GM19438 (cell line): ENCODE results near the gene INAVA.

Experiments used
- ATAC-seq: cut with Tn5 transposase; IDR thresholded peaks from one replicate; pipeline ENCODE4 v1.9.1; 2021; ENCODE audit warnings: low read depth; ENCODE audit not compliant: unreplicated experiment

INAVA gene, protein sequence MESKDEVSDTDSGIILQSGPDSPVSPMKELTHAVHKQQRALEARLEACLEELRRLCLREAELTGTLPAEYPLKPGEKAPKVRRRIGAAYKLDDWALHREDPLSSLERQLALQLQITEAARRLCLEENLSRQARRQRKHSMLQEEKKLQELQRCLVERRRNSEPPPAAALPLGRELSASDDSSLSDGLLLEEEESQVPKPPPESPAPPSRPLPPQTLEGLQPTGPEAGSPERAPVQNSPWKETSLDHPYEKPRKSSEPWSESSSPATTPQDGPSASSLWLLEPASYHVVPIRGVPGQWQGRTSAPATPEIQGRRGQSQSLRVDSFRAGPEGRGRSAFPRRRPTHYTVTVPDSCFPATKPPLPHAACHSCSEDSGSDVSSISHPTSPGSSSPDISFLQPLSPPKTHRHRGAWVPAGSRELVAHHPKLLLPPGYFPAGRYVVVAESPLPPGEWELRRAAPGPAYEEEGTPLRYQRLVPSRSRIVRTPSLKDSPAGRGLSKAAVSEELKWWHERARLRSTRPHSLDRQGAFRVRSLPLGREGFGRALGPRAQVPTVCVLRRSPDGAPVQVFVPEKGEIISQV

DNA sequence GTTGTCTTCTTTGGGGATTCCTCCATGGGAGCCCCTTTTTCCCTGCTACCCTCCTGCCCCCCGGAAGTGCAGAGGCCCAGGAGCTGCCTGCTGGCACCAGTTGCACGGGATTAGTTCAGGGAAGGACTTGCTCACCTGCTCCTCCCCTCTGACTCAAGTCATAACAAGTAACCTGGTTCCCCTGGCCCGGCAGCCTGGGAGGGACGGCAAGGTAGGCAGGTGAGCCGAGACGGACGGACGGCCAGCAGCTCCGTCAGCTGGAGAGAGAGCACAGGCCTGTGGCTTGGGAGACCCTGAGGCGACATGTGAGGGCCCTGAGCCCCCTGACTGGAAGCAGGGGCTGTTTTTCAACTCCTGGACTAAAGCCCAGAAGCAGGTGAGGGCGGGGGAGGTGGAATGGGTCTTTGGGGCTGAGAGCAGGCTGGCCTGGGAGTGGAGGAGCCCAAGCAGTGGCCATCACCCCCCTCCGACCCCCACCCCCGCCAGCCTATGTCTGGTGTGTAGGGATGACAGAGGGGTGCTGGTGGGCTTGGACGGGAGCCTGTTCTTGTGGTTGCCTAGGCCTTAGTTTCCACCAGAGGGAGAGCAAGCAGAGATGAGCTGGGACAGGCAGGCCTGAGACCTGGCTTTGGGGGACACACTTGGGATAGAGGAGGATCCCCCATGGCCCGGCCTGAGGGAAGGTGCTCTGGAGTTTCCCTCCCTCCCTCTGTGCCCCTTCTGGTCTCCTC is at the start of gene INAVA:
INAVA (plus strand) TSS at position 189 of the 731 bp plus-strand sequence. CDS start 3,501 bp downstream, outside the sequence.
- no peak for ATAC-seq

DNA sequence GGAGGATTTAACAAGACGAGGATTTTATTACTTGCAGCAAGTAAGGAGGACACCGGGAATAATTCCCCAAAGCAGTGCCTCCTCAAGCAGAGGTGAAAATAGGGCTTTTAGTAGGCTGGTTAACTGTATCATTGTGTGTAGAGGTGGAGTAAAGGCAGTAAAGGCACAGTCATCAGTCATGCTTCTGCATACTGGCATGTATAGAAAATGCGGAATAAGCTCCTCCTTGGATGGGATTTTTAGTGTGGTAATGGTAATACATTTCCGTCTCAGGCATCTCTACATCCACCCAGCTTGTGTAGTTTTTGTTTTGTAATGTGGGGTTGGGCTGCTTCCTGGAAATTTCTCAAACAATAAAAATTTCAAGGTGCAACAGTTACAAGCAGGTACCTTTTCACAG is 49.3 kb upstream of the INAVA start:
- ATAC-seq, result no peak

DNA sequence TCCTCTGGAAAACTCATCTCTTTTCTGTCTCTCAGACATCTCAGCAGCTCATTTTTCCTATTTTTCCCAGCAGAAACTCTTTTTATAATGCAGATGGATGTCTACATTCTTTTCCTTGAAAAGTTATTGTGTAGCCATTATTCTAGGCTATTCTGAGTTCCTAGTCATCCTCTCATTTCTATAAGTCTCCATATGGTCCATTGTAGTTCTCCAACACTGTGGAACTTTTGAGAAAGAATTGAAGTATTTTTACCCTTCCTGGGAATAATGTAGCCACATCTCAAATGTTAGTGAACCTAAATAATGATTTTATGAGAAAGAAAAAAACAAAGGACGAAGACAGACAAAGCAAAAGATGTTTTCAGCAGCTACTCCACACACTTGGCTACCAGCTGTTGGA is 48.3 kb upstream of the INAVA start:
- ATAC-seq, result no peak

DNA sequence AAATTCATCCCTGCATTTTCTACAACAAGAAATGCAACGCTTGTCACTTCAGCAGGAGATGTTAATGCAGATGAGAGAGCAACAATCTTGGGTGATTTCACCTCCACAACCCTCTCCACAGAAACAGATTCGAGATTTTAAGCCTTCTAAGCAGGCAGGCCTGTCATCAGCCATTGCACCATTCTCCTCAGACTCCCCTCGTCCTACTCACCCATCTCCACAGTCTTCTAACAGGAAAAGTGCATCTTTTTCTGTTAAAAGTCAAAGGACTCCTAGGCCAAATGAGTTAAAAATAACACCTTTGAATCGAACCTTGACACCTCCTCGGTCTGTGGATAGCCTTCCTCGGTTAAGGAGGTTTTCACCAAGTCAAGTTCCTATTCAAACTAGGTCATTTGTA is 45.3 kb upstream of the INAVA start:
- ATAC-seq, result no peak

DNA sequence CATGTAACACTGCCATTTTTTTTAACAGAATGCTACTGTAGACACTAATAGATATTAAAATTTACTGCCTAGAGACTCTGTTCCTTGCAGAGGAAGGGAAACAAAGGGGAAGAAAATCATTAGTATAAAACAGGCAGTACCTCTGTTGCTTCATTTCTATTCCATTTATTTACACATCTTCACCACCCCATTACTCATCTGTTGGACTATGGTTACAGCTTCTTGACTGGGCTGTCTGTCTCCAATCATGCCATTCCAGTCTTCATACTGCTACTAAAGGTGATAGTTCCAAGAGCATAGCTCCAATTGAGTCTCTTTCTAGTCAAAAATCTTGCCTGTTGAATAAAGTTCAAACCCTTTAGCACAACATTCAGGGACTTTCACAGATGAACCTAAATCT is 44.1 kb upstream of the INAVA start:
- ATAC-seq, result no peak

DNA sequence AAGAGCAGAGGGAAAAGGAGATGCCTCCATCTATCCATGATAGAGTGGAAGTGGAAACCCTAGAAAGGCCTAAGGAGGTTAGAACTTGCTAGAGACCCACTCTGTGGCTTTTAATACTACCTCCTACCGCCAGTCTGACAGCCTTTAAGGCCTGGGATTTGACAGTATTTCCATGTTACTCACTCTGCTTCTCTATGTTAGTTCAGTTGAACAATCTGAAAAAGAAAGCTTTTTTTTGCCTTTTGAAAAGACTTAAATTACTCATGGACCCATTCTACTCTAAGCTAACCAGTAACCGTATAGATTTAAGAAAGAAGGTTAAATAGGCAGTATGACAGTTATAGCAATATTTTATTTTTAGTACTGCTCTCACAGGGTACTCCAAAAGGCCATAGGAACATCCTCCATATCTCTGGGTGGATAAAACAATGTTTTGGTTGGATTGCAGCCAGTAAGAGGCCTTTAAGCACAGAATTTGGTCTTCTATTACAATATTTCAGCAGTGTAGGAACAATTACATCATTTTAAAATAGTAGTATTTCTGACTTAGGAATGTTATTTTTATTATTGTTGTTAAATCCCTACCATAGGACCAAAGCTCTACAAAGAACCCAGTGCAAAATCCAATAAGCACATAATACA is 37.9 kb upstream of the INAVA start:
- ATAC-seq, result no peak

DNA sequence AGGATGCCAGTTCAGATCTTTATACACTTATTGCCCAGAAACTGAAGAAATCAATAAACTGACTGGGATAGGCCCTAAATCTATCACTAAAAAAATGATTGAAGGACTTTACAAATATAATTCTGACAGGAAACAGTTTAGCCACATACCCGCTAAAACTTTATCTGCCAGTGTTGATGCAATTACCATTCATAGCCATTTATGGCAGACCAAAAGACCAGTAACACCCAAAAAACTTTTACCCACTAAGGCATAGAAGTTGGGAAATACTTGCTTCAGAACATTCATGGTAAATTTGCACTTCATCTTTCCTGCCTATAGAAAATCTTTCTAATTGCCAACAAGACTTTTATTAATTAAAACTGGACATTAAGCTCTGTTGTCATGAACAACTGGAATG is 36.9 kb upstream of the INAVA start:
- ATAC-seq, result no peak

DNA sequence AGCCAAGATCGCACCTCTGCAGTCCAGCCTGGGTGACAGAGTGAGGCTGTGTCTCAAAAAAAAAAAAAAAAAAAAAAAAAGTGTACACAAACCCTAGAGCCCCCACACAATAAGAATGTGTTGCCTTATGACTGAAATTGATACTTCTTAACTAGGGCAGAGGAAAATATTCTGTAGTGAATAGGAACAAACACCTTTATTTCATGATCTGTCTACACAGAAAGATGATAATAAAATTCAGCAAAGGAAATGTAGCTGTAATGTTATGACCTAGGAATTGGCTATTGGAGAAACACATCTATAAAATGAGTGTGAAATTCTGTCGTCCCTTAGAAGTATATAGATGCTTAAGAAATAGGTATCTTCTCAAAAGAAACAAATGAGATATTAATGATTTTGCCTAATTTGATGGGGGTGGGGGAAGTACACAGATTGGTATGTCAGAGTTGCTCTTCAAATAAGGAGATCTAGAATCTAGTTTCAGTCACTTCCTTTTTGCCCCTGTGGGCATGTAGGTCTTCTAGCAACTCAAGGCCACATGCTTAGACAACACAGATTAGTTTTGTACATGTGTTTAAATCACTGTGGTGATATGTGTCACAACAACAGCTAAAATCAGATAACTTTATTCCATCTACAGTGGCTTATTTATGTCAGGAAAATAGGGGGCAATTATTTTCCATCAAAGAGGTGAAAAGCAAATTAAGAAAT is 32.6 kb upstream of the INAVA start:
- no peak for ATAC-seq

DNA sequence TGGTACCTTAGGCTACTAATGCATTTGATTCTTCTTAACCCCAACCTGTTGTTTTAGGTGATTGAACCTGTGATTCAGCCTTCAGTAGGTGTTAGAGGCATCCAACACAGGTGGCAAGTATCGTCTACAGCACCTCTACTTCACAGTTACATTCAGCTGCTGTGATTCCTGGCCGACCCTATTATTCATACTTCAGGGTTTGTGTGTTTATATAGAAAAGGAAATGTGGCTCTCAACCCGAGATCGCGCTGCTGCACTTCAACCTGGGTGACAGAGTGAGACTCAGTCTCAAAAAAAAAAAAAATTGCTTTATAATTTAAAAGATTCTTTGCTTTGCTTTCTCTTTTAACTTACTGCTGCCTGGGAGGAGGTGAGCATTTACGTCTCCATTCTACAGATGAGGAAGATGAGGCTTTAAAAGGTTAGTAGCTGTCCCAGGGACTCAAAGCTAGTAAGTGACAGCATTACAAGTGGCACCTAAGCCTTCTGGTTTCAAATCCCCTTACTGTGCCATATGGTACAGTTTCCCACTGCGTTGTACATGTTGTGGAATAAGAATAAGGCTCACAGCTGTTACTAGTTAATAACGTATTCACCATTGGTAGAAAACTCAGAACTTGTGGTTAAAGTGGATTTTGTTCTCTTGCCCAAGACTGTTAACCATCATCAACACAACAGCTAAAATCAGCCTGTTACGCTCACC is 31.8 kb upstream of the INAVA start:
- no peak for ATAC-seq

DNA sequence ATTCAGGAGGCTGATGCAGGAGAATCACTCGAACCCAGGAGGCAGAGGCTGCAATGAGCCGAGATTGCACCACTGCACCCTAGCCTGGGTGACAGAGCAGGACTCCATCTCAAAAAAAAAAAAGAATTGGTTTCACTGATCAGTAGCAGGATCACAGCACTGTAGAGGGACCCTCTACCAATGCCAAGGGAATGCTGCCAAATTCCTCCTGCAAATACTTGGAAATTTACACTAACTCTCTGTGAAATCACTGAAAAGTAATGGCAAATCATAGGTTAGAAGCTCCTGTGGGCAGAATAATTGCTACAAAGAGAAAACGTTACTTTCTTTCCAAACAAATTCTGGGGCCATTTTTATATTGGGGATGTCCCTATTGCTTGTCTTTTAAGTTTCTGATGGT is 28.6 kb upstream of the INAVA start:
- no peak for ATAC-seq

DNA sequence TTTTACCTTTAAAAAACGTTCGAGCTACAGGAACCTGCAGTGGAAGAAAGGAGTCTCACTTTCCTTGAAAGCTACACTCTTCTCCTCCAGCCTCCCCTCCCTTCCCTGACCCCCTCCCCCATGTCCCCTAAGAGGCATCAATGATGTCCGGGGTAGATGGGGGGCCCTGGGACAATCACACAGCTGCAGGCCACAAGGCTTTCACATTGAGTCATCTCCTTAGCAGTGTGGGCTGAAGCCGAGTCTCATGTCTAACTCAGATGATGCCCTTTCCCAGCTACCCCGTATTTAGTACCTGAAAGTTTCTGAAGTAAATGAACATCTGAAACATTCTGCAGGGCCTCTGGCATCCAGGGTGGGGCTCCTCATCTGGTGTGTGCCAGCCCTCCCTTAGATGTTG is 28.2 kb upstream of the INAVA start:
- peak; percentile 85 for ATAC-seq

DNA sequence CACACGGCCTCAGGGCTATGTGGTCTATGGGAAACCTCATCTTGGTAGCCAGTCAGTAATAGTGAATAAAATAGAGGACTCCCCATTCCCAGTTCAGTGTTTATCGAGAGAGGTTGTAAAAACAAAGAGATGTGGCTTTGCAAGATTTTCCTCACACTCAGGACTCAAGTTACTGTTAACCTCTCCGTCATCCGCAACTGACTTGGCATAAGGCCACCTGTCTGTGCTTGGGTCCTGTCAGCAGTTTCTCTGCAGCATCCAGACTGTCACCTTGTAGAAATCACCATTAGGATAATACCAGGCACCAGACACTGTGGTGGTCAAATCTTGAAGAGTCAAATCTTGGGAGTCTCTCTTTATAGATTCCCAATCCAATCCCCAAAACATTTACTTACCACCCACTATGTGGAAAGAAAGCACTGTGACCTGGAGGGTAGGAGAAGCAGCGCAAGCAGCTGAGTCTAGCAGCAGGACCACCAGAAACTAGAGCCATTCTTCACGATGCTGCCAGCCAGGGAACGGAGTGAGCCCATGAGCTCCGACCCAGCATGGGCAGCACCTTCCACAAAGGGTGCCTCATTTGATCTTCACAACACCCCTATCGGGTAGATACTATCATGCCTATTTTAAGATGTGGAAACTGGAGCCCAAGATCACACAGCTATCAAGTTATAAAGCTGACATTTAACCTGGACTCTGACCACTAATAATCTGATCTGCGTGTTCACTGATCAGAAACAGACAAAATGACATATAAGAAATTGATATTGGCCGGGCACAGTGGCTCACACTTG is 27.5 kb upstream of the INAVA start:
- ATAC-seq, result no peak

DNA sequence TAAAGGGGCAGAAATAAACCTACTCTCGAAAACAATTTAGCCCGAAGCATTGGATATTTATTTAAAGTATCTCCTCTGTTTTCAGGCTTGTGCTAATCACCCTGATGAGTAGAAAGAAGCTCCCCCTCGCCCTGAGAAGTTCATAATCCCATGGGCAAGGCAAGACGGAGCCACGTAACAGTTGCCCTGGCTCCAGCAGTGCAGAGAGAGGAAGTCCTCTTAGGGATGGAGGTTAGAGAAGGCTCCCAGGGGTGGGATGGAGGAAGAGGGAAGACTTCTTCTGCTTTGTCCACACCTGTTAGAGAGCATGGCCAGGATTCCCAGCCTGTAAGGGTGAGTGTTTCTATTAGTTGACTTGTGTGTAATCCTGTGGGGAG is 25.3 kb upstream of the INAVA start:
- no peak for ATAC-seq

DNA sequence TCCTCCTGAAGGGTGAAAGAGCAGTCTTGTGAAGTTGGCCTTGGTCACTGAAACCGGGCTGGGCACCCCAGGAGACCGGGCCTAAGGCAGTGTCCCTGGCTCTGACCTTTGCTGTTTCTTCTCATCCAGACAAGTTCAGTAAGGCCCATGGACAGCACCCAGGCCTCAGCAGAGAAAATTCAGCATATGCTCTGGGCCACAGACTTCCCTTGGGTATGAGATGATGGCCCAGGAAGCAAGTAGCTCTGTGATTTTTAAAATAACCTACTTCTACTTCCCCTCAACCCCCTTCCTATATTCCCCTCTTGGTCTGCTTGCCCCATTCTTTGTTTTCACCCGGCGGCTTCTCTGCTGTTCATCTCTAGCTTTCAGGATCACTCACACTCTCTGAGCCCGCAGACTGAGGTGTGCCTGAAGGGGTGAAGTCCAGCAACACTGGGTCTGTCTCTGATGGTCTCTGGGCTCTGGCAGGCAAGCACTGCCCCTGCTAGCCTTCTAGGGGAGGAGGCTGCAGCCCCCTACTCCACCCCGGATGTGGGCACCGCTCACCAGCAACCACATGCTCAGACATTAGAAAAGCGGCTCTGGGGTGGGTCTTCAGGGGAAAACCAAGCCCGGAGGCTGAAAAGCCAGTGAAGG is 24.8 kb upstream of the INAVA start:
- peak; percentile 37 for ATAC-seq

DNA sequence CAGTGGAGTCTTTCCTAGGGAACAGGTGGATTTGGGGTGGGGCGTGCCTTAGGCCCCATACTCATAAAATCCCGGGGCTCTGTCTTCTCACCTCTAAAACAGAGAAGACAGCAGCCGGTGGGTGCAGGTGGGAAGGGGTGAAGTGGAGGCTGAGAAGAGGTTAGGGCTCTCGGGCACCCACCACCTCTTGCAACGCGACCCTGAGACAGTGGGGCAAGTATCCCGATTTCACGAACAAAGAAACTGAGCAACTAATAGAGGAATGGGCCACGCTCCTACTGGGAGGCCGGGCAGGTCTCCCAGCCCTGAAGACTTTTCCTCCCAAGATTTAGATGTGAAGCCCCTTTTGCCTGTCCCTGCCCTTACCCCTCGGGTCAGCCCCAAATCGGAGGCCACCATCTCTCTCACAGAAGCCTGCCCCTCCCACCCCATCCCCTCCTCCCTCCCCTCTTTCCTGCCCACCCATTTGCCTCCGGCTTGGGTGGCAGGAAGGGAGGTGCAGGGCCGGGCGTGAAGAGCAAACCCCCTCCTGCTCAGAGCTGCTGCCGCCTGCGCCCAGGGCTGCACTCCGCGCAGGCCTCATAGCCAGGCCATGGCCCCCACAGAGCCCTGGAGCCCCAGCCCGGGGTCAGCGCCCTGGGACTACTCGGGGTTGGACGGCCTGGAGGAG is 22.1 kb upstream of the INAVA start, which contains the start of gene GPR25:
GPR25 (plus strand) TSS at position 536 of the 670 bp plus-strand sequence; CDS start at position 593, 57 bp downstream.
- ATAC-seq, result no peak

DNA sequence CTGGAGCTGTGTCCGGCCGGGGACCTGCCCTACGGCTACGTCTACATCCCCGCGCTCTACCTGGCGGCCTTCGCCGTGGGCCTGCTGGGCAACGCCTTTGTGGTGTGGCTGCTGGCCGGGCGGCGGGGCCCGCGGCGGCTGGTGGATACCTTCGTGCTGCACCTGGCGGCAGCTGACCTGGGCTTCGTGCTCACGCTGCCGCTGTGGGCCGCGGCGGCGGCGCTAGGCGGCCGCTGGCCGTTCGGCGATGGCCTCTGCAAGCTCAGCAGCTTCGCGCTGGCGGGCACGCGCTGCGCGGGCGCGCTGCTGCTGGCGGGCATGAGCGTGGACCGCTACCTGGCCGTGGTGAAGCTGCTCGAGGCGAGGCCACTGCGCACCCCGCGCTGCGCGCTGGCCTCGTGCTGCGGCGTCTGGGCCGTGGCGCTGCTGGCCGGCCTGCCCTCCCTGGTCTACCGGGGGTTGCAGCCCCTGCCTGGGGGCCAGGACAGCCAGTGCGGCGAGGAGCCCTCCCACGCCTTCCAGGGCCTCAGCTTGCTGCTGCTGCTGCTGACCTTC is 21.5 kb upstream of the INAVA start:
- no peak for ATAC-seq

DNA sequence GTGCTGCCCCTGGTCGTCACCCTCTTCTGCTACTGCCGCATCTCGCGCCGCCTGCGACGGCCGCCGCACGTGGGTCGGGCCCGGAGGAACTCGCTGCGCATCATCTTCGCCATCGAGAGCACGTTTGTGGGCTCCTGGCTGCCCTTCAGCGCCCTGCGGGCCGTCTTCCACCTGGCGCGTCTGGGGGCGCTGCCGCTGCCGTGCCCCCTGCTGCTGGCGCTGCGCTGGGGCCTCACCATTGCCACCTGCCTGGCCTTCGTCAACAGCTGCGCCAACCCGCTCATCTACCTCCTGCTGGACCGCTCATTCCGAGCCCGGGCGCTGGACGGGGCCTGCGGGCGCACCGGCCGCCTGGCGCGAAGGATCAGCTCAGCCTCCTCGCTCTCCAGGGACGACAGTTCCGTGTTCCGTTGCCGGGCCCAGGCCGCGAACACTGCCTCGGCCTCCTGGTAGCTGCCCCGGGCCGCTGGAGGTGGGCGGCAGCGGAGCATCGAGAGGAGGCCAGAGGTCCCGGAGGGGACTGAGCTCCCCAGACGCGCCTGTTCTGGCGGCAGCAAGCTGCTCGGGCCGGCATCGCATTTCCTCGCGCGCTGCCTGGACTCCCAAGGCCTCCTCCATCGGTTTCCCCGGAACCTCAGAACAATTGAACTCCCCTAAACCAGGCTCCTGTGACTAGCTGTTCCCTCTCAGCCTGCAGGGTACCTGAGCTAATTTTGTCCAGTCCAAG is 20.9 kb upstream of the INAVA start:
- ATAC-seq, result no peak
